HG03095 (cell line): ENCODE measurements around the gene SVOPL.
"Not testable (repeated sequence)": the region's sequence is repeated elsewhere in the genome, so short reads cannot be mapped to it uniquely, and the experiment has no call there.

Source experiments
- ATAC-seq: cut with Tn5 transposase; IDR thresholded peaks from one replicate; pipeline ENCODE4 v1.9.1; 2021; ENCODE audit warnings: moderate library complexity; ENCODE audit not compliant: unreplicated experiment

Gene SVOPL

GRCh38 chr7:138700857-138701536 is at the start of gene SVOPL:
Gene SVOPL, minus strand, starts transcription at chr7:138701362. Its CDS starts 22,317 bp downstream, at chr7:138679045.
- ATAC-seq = no peak

DNA sequence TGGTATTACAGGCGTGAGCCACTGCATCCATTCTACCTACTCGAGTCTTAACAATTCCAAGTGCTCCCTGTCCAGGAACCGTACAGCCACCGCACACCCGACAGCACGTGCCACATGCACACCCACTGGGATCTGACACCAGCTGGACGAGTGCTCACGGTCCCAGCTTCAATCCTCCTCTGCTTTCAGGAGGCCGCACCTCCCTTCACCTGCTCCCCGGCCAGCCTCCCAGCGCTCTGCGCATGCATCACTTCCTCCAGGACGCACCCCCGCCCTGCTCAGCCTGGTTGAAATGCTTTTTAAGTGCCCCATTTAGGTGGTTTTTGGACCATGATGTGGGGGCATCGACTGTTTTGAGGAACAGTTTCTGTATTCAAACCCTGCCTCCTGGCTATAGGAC is 49.3 kb upstream of the SVOPL start:
- no peak for ATAC-seq

DNA sequence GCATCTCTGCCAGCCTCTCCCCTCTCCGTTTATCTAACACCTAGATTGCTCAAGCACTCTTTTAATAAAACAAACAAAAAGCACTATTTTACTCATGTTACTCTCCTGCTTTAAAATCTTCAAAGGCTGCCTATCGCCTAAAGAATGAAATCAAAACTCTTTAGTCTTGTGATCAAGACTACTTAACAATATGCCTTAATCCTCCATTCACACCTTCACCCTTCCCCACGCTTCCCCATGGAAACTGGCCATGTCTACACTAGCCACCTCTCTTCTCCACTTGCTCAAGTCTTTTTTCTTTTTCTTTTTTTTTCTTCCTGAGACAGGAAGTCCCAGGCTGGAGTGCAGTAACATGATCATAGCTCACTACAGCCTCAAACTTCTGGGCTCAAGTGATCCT is 48.8 kb upstream of the SVOPL start:
- ATAC-seq = no peak

GRCh38 chr7:138748666-138749065 is 47.5 kb upstream of the SVOPL start:
- no peak for ATAC-seq

DNA sequence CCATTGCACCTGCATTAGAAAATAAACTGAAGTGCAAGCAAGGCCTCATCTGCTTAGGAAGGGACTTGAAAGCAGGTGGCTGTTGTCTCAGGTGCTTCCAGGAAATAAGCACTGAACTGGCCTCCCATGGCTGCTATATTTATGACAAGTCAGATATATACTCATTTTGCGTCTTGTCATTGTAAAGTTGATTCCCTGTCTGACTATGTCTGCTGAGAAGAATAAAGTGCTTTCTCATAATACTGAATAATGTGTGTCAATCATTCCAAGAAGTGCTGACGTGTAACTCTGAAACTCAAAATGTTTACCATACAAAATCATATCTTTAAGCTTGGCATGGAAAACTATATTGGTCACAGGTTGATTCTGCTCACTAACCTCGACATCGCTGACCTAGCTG is 44.9 kb upstream of the SVOPL start:
- ATAC-seq = no peak

DNA sequence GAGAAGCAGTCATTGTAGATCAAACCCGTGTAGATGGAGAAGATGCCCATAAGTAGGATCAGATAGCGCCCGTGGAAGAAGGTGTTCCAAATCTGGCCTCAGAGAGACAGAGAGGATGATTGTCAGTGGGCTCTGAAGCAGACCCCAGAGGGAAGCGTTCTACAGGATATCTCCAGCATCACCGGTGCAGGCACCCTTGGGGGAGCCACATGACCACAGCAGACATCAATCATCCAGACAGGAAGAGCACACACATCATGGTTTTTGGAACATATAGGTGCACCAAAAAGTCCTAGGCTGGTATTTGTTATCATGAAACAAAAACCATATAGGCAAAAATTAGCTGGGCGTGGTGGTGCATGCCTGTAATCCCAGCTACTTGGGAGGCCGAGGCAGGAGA is 44.0 kb upstream of the SVOPL start:
- ATAC-seq = no peak

DNA sequence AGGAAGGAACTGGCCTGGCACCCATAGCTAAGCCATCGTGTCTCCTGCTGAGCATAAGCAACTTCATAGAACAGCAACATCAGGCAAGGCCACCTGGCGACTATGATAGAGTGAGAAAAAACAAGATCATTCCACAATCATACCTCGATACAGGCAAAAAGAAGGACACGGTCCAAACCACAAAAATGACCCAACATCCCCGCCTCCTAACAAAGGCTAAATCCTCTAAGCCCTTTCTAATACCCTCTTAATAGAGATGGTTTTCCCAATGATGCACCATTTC is 40.2 kb upstream of the SVOPL start:
- no peak for ATAC-seq

DNA sequence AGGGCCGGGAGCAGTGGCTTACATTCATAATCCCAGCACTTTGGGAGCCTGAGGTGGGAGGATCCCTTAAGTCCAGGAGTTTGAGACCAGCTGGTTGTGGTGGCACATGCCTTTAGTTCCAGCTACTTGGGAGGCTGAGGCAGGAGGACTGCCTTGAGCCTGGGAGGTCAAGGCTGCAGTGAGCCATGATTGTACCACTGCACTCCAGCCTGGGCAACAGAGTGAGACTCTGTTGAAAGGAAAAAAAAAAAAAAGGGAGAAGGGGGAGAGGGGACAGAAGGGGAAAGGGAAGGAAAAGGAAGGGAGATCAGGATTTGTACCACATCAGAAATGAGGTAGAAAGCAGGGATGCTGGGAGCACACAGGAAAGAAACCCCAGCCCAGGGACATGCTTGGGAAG is 38.7 kb upstream of the SVOPL start:
- no peak for ATAC-seq

DNA sequence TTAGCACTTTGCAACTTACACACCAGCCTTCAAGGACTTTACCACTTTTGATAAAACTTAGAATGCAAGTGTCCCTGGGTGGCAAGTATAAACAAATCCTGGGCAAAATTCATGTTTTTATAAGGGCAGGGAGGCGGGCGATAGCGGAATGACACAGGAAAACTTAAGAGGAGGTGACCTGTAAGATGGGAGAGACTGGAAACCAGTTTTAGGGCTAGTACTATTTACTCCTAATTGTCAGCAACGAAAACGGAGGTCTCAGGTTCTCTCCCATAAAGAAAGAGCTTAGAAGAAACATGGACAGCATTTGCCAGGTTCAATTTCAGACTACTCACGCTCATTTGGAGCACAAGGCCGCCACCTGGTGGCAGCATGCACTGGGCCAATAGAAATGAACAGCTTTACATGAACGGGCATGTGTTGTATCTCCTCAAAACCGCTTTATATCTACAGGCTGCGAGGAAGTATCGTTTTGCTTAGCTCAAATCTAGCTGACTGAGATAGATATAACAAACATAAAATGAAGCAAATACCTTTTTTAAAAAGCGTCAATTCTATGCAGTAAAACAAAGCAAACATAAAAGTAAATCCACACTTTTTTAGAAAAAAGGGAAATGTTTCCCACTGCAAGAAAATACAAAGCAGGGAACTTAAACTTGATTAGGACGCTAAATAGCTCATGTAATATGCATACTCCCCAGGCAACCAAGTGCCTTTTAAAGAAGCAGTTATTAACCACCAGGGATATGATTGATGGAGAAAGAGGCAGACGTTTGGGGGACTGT is 37.6 kb upstream of the SVOPL start:
- peak; percentile 86 for ATAC-seq

GRCh38 chr7:138738114-138738513 is 37.0 kb upstream of the SVOPL start:
- ATAC-seq = no peak

DNA sequence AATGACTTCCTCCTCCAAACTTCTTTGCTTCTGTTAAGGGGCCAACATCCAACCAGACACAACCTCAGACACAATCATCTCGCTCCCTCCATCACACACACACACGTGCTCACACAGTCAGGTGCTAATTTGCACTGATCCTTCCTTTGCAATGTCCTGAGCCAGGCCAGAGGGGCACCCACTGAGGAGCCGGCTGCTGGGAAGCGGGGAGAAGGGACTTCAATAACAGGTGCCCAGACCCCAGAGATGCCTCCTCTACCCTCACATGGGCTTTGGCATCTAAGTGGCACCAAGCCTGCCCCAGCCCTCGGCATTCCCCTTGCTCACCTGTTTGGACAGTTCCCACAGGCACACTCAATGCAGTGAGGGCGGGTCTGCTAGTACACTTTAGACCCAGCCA is 34.2 kb upstream of the SVOPL start:
- ATAC-seq = no peak

GRCh38 chr7:138731733-138732132 is 30.6 kb upstream of the SVOPL start:
- not testable (repeated sequence) for ATAC-seq

GRCh38 chr7:138729444-138729843 is 28.3 kb upstream of the SVOPL start:
- ATAC-seq = no peak

DNA sequence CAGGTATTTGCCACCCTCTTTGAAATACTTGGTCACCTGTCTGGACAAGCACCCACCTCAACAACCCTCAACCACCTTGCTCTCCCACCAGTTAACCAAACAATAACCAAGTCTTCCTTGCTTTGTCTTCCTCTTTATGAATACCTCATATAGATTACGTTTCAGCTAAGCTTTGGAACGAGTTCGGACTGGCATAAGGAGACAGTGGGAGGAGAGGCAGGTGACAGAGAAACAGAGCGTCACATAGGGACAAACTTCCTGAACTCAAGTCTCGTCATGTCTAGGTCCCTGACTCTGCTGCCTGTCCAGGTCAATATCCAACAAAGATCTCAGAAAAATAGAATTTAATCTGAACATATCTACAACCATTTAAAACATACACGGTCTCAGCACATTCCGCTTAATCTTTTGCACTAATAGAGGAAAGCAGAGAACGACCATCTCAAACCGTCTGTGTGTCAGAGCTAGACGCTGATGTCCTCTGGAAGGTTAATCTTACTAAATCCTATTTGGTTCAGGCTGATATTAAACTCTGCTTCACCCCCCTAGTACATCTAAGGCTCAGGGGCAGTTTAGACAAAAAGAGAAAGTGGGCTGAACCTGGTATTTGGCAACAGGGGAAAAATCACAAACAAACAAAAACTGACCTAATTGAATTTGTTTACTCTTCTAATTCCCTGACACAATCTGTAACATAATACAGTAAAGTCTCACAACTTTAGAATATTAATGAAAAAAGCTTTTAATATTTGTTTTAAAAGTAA is 26.4 kb upstream of the SVOPL start:
- ATAC-seq = no peak

GRCh38 chr7:138726288-138726687 is 25.1 kb upstream of the SVOPL start:
- ATAC-seq = no peak

DNA sequence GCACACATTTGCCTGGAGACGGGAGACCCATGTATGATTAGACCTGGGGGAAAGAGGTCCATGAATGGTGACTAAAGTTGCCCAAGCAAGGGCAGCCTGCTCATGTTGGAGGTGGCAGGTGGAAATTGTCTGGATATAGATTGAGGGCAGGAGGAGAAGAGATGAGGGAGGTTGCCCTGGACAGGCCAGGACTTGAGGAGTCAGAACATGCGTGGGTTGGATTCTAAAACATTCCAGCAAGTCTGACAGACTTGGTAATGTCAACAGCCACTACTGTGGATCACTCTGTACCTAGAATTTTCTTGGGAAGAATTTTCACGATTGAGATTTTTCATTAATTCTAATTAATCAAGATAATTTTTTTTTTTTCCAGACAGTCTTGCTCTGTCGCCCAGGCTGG is 19.1 kb upstream of the SVOPL start:
- no peak for ATAC-seq

DNA sequence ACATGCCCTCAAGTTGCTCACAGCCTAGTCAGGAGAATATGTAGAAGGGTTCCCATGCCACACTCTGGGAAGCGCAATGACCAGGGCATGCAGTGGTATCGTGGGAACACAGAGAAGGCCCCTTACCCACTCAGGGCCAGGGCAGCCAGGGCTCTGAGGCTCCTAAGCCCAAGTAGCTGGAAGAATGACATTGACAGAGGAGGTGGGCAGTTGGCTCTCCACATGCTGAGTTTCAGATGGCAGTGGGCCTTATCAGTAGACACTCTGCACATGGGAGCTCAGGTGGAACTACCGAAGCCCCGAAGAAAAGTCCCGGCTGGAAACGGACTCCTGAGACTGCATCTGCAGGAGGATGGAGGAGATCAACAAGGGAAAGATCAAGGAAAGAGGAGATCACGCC is 15.7 kb upstream of the SVOPL start:
- ATAC-seq = no peak

DNA sequence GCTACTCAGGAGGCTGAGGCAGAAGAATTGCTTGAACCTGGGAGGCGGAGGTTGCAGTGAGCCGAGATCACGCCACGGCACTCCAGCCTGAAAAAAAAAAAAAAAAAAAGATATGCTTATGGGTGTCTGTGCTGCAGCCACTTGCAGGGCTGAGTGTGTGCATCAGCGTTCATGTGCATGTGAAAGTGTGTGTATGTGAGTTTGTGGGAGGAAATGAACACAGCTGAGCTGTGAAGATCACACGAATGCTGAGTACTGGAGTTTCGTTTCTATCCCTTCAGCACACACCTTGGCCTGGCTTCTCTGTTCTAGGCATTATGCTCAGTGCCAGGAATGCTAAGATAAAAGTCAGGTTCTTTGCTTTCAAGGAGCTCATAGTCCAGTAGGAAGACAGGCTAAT is 12.0 kb upstream of the SVOPL start:
- ATAC-seq = no peak

- no peak for ATAC-seq
Observed at GRCh38 chr7:138712652-138713051, 11.5 kb upstream of the SVOPL start.

- ATAC-seq = no peak
Observed at GRCh38 chr7:138710536-138711385, 9.6 kb upstream of the SVOPL start.

- ATAC-seq = no peak
Observed at GRCh38 chr7:138705167-138705566, 4.0 kb upstream of the SVOPL start.
